ENCODE results near the gene C18orf54. TPM values are rescaled to one million over a fixed set of nuclear protein-coding genes. Genes with fewer than 3 reads are reported as not detected.
"Not testable (repeated sequence)": the region's sequence is repeated elsewhere in the genome, so short reads cannot be mapped to it uniquely, and the experiment has no call there.

The C18orf54 gene
- total RNA-seq (2014; rRNA removed; shearing (Covaris generic)), result 7.9 and 9.9 TPM in 2 replicates

- DNase-seq (ENCODE audit: low spot score), result peak; percentile 85
- in situ Hi-C loops (cut with HindIII; ENCODE audit: low sequenced_read_pairs), result no loop called here
Measured at GRCh38 chr18:54357660-54358494, at the start of gene C18orf54, which contains the start of gene STARD6. Gene C18orf54, plus strand, starts transcription at chr18:54357906. Its CDS starts 2,667 bp downstream, at chr18:54360573. Gene STARD6, minus strand, starts transcription at chr18:54357858. Its CDS starts 3,285 bp downstream, at chr18:54354573.

GRCh38 chr18:54309564-54309963 lies 48.1 kb upstream of the C18orf54 start:
- DNase-seq (ENCODE audit: low spot score); in situ Hi-C loops (cut with HindIII; ENCODE audit: low sequenced_read_pairs): not testable (repeated sequence)

GRCh38 chr18:54316071-54316820 lies 41.5 kb upstream of the C18orf54 start:
- DNase-seq (ENCODE audit: low spot score), result no peak
- in situ Hi-C loops (cut with HindIII; ENCODE audit: low sequenced_read_pairs), result no loop called here

GRCh38 chr18:54323561-54323960 lies 34.1 kb upstream of the C18orf54 start:
- no peak for DNase-seq (ENCODE audit: low spot score)
- in situ Hi-C loops (cut with HindIII; ENCODE audit: low sequenced_read_pairs), result no loop called here

GRCh38 chr18:54323970-54324369 lies 33.7 kb upstream of the C18orf54 start:
- in situ Hi-C loops (cut with HindIII; ENCODE audit: low sequenced_read_pairs), result no loop called here

GRCh38 chr18:54327818-54328217 lies 29.9 kb upstream of the C18orf54 start:
- DNase-seq (ENCODE audit: low spot score), result no peak
- in situ Hi-C loops (cut with HindIII; ENCODE audit: low sequenced_read_pairs), result no loop called here

More at GRCh38 chr18:54323970-54324369, 33.7 kb upstream of the C18orf54 start:
- DNase-seq (ENCODE audit: low spot score), result no peak

- no peak for DNase-seq (ENCODE audit: low spot score)
- in situ Hi-C loops (cut with HindIII; ENCODE audit: low sequenced_read_pairs), result no loop called here
Measured at GRCh38 chr18:54329787-54330186, 27.9 kb upstream of the C18orf54 start.

GRCh38 chr18:54330768-54331548 lies 26.7 kb upstream of the C18orf54 start:
- in situ Hi-C loops (cut with HindIII; ENCODE audit: low sequenced_read_pairs), result no loop called here
- DNase-seq (ENCODE audit: low spot score), result no peak

- in situ Hi-C loops (cut with HindIII; ENCODE audit: low sequenced_read_pairs), result no loop called here
- no peak for DNase-seq (ENCODE audit: low spot score)
Measured at GRCh38 chr18:54335638-54336173, 22.0 kb upstream of the C18orf54 start.

- in situ Hi-C loops (cut with HindIII; ENCODE audit: low sequenced_read_pairs), result no loop called here
Measured at GRCh38 chr18:54338230-54338629, 19.5 kb upstream of the C18orf54 start.

GRCh38 chr18:54351186-54351585 lies 6.5 kb upstream of the C18orf54 start:
- in situ Hi-C loops (cut with HindIII; ENCODE audit: low sequenced_read_pairs), result no loop called here
- DNase-seq (ENCODE audit: low spot score), result no peak

More at GRCh38 chr18:54338230-54338629, 19.5 kb upstream of the C18orf54 start:
- no peak for DNase-seq (ENCODE audit: low spot score)

- in situ Hi-C loops (cut with HindIII; ENCODE audit: low sequenced_read_pairs), result no loop called here
- no peak for DNase-seq (ENCODE audit: low spot score)
Measured at GRCh38 chr18:54357082-54357659, 535 bp upstream of the C18orf54 start.

- in situ Hi-C loops (cut with HindIII; ENCODE audit: low sequenced_read_pairs), result no loop called here
- peak; percentile 25 for DNase-seq (ENCODE audit: low spot score)
Measured at GRCh38 chr18:54358495-54359040, 862 bp downstream of the C18orf54 start.

- in situ Hi-C loops (cut with HindIII; ENCODE audit: low sequenced_read_pairs), result no loop called here
- DNase-seq (ENCODE audit: low spot score), result peak; percentile 2
Measured at GRCh38 chr18:54359233-54359632, 1.5 kb downstream of the C18orf54 start.

GRCh38 chr18:54360406-54360805 lies 2.7 kb downstream of the C18orf54 start:
- in situ Hi-C loops (cut with HindIII; ENCODE audit: low sequenced_read_pairs), result no loop called here

GRCh38 chr18:54378057-54378456 lies 20.4 kb downstream of the C18orf54 start:
- in situ Hi-C loops (cut with HindIII; ENCODE audit: low sequenced_read_pairs), result no loop called here
- no peak for DNase-seq (ENCODE audit: low spot score)

More at GRCh38 chr18:54360406-54360805, 2.7 kb downstream of the C18orf54 start:
- no peak for DNase-seq (ENCODE audit: low spot score)

- in situ Hi-C loops (cut with HindIII; ENCODE audit: low sequenced_read_pairs), result no loop called here
Measured at GRCh38 chr18:54381640-54382039, 23.9 kb downstream of the C18orf54 start.

GRCh38 chr18:54382076-54382475 lies 24.4 kb downstream of the C18orf54 start:
- in situ Hi-C loops (cut with HindIII; ENCODE audit: low sequenced_read_pairs), result no loop called here
- DNase-seq (ENCODE audit: low spot score), result no peak

More at GRCh38 chr18:54381640-54382039, 23.9 kb downstream of the C18orf54 start:
- DNase-seq (ENCODE audit: low spot score), result no peak

Data from G401 (cell line).